HG02970 (cell line): ENCODE measurements around the gene ADAMTS1.

Experiments
- ATAC-seq: cut with Tn5 transposase; IDR thresholded peaks from one replicate; pipeline ENCODE4 v1.9.1; 2021; ENCODE audit warnings: mild to moderate bottlenecking, moderate library complexity, moderate number of reproducible peaks; ENCODE audit not compliant: unreplicated experiment, low FRiP score

ADAMTS1 gene

GRCh38 chr21:26818906-26819305 lies 26.3 kb downstream of the ADAMTS1 start:
- ATAC-seq: no peak

GRCh38 chr21:26815197-26815596 lies 30.0 kb downstream of the ADAMTS1 start:
- no peak for ATAC-seq

GRCh38 chr21:26814386-26814785 lies 30.8 kb downstream of the ADAMTS1 start:
- ATAC-seq: no peak

GRCh38 chr21:26813426-26813998 lies 31.7 kb downstream of the ADAMTS1 start:
- ATAC-seq: no peak

- ATAC-seq: no peak
These were observed 33.0 kb downstream of the ADAMTS1 start for GRCh38 chr21:26812173-26812572.

GRCh38 chr21:26811482-26811881 lies 33.7 kb downstream of the ADAMTS1 start:
- ATAC-seq: no peak

- no peak for ATAC-seq
These were observed 34.4 kb downstream of the ADAMTS1 start for GRCh38 chr21:26810676-26811415.

- no peak for ATAC-seq
These were observed 34.9 kb downstream of the ADAMTS1 start for GRCh38 chr21:26810266-26810665.

- ATAC-seq: no peak
These were observed 35.5 kb downstream of the ADAMTS1 start for GRCh38 chr21:26809745-26810144.

- ATAC-seq: no peak
These were observed 38.4 kb downstream of the ADAMTS1 start for GRCh38 chr21:26806801-26807295.

- no peak for ATAC-seq
These were observed 40.2 kb downstream of the ADAMTS1 start for GRCh38 chr21:26804895-26805609.

- ATAC-seq: no peak
These were observed 43.7 kb downstream of the ADAMTS1 start for GRCh38 chr21:26801498-26801897.

GRCh38 chr21:26800970-26801431 lies 44.2 kb downstream of the ADAMTS1 start:
- no peak for ATAC-seq

- ATAC-seq: no peak
These were observed 44.8 kb downstream of the ADAMTS1 start for GRCh38 chr21:26800455-26800854.

- no peak for ATAC-seq
These were observed 45.2 kb downstream of the ADAMTS1 start for GRCh38 chr21:26800001-26800400.

- no peak for ATAC-seq
These were observed 46.1 kb downstream of the ADAMTS1 start for GRCh38 chr21:26798856-26799751.

GRCh38 chr21:26797878-26798456 lies 47.2 kb downstream of the ADAMTS1 start:
- ATAC-seq: no peak

- ATAC-seq: no peak
These were observed 49.3 kb downstream of the ADAMTS1 start for GRCh38 chr21:26795866-26796329.

- ATAC-seq: no peak
These were observed 49.8 kb downstream of the ADAMTS1 start for GRCh38 chr21:26795412-26795805.
